H9 (cell line): Measurements from ENCODE around the gene PRRT1B. TPM values are rescaled to one million over a fixed set of nuclear protein-coding genes. Genes with fewer than 3 reads are reported as not detected.

Source experiments
- DNase-seq: peaks from one replicate; pipeline ENCODE4 v3.0.0-alpha.2; 2017
- H2AFZ ChIP-seq: one replicate; pipeline ENCODE4 v1.6.1; 2013; ENCODE audit warnings: mild to moderate bottlenecking, low read length, control low read depth, moderate library complexity
- H2AK5ac ChIP-seq: 2 replicates; pipeline ENCODE4 v1.6.1; 2013; ENCODE audit warnings: low read length, control low read depth, mixed read lengths; ENCODE audit not compliant: insufficient read length
- H2BK120ac ChIP-seq: one replicate; pipeline ENCODE4 v1.6.1; 2013; ENCODE audit warnings: low read depth, mild to moderate bottlenecking, low read length, control low read depth, inconsistent platforms; ENCODE audit not compliant: poor library complexity, severe bottlenecking
- H2BK12ac ChIP-seq: 2 replicates; pipeline ENCODE4 v1.6.1; 2013; ENCODE audit warnings: low read length, control low read depth, mixed read lengths, low read depth; ENCODE audit not compliant: insufficient read length
- H2BK15ac ChIP-seq: 2 replicates; pipeline ENCODE4 v1.6.1; 2013; ENCODE audit warnings: low read depth, low read length, control low read depth
- H2BK20ac ChIP-seq: one replicate; pipeline ENCODE4 v1.6.1; 2013; ENCODE audit warnings: low read depth, mild to moderate bottlenecking, low read length, control low read depth, inconsistent platforms; ENCODE audit not compliant: poor library complexity, severe bottlenecking
- H2BK5ac ChIP-seq: 2 replicates; pipeline ENCODE4 v1.6.1; 2013; ENCODE audit warnings: low read length, control low read depth, mixed read lengths; ENCODE audit not compliant: insufficient read length
- H3K14ac ChIP-seq: 2 replicates; pipeline ENCODE4 v1.6.1; 2013; ENCODE audit warnings: low read length, control low read depth; ENCODE audit not compliant: insufficient read depth
- H3K18ac ChIP-seq: 2 replicates; pipeline ENCODE4 v1.6.1; 2013; ENCODE audit warnings: low read depth, mild to moderate bottlenecking, mixed read lengths, low read length, control low read depth; ENCODE audit not compliant: insufficient read length
- H3K23ac ChIP-seq: 2 replicates; pipeline ENCODE4 v1.6.1; 2013; ENCODE audit warnings: low read length, control low read depth, mixed read lengths, low read depth; ENCODE audit not compliant: insufficient read length
- H3K23me2 ChIP-seq: 2 replicates; pipeline ENCODE4 v1.6.1; 2013; ENCODE audit warnings: low read depth, mild to moderate bottlenecking, mixed read lengths, low read length, control low read depth; ENCODE audit not compliant: insufficient read length, poor library complexity, severe bottlenecking
- H3K27ac ChIP-seq: 2 replicates; pipeline ENCODE4 v1.5.1; 2013; ENCODE audit warnings: low read length, control low read depth, mixed read lengths, low read depth; ENCODE audit not compliant: insufficient read length
- H3K27me3 ChIP-seq: 2 replicates; pipeline ENCODE4 v1.6.1; 2013; ENCODE audit warnings: low read length, control low read depth, inconsistent platforms; ENCODE audit not compliant: insufficient read depth
- H3K4ac ChIP-seq: 2 replicates; pipeline ENCODE4 v1.6.1; 2013; ENCODE audit warnings: low read depth, mild to moderate bottlenecking, control low read depth, inconsistent platforms, low read length, moderate library complexity
- H3K4me1 ChIP-seq: 2 replicates; pipeline ENCODE4 v1.6.1; 2013; ENCODE audit warnings: low read length, control low read depth, inconsistent platforms; ENCODE audit not compliant: insufficient read depth
- H3K4me2 ChIP-seq: 2 replicates; pipeline ENCODE4 v1.6.1; 2013; ENCODE audit warnings: low read length, control low read depth, mixed read lengths; ENCODE audit not compliant: insufficient read length, insufficient read depth
- H3K56ac ChIP-seq: 2 replicates; pipeline ENCODE4 v1.6.1; 2013; ENCODE audit warnings: low read depth, mild to moderate bottlenecking, mixed read lengths, low read length, control low read depth; ENCODE audit not compliant: insufficient read length
- H3K79me1 ChIP-seq: 2 replicates; pipeline ENCODE4 v1.6.1; 2013; ENCODE audit warnings: low read depth, mild to moderate bottlenecking, moderate library complexity, low read length, control low read depth, inconsistent platforms; ENCODE audit not compliant: insufficient read depth, poor library complexity, severe bottlenecking
- H3K79me2 ChIP-seq: 2 replicates; pipeline ENCODE4 v1.6.1; 2013; ENCODE audit warnings: low read length, control low read depth, inconsistent platforms; ENCODE audit not compliant: insufficient read depth
- H3K9ac ChIP-seq: 2 replicates; pipeline ENCODE4 v1.6.1; 2013; ENCODE audit warnings: low read length, control low read depth, mixed read lengths; ENCODE audit not compliant: insufficient read length; ENCODE audit errors: extremely low read depth
- H3K9me3 ChIP-seq: one replicate; pipeline ENCODE4 v1.6.1; 2013; ENCODE audit warnings: low read depth, low read length, inconsistent platforms; ENCODE audit not compliant: control insufficient read depth
- H3T11ph ChIP-seq: one replicate; pipeline ENCODE4 v1.6.1; 2013; ENCODE audit warnings: mild to moderate bottlenecking, low read length, control low read depth, inconsistent platforms
- H4K20me1 ChIP-seq: one replicate; pipeline ENCODE4 v1.6.1; 2013; ENCODE audit not compliant: control insufficient read depth, insufficient read length, insufficient read depth
- H4K5ac ChIP-seq: 2 replicates; pipeline ENCODE4 v1.6.1; 2013; ENCODE audit warnings: low read depth, mild to moderate bottlenecking, mixed read lengths, low read length, control low read depth; ENCODE audit not compliant: insufficient read length
- H4K8ac ChIP-seq: replicated peaks from 2 replicates; pipeline ENCODE4 v1.6.1; 2013; ENCODE audit warnings: low read length, control low read depth, mixed read lengths, low read depth; ENCODE audit not compliant: insufficient read length
- H4K91ac ChIP-seq: 2 replicates; pipeline ENCODE4 v1.6.1; 2013; ENCODE audit warnings: low read depth, mild to moderate bottlenecking, moderate library complexity, mixed read lengths, low read length, control low read depth; ENCODE audit not compliant: insufficient read length
- H3K27ac Mint-ChIP-seq, 3 experiments: 2 replicates in 2 of 3; 3 replicates in 1 of 3; pipeline ENCODE4 v1.8.0; 2020 to 2021; ENCODE audit warnings: mixed read lengths in 3 of 3, mild to moderate bottlenecking in 1 of 3, moderate library complexity in 1 of 3
- H3K27me3 Mint-ChIP-seq: 2 replicates; pipeline ENCODE4 v1.8.0; 2021; ENCODE audit warnings: low read depth, mild to moderate bottlenecking, moderate library complexity, mixed read lengths
- H3K36me3 Mint-ChIP-seq, 3 experiments: 2 replicates in 2 of 3; 3 replicates in 1 of 3; pipeline ENCODE4 v1.8.0; 2020 to 2021; ENCODE audit warnings: low read depth in 3 of 3, mixed read lengths in 3 of 3; ENCODE audit not compliant: insufficient read depth in 1 of 3
- H3K4me1 Mint-ChIP-seq, 2 experiments: 2 replicates each; pipeline ENCODE4 v1.8.0; 2020; ENCODE audit warnings: mixed read lengths in 2 of 2
- H3K4me3 Mint-ChIP-seq, 2 experiments: 2 replicates in 1 of 2; 3 replicates in 1 of 2; pipeline ENCODE4 v1.8.0; 2020 to 2021; ENCODE audit warnings: mild to moderate bottlenecking in 2 of 2, mixed read lengths in 2 of 2, moderate library complexity in 1 of 2
- H3K9me3 Mint-ChIP-seq, 2 experiments: 2 replicates in 1 of 2; 3 replicates in 1 of 2; pipeline ENCODE4 v1.8.0; 2020; ENCODE audit warnings: mild to moderate bottlenecking in 2 of 2, mixed read lengths in 2 of 2, moderate library complexity in 1 of 2
- WGBS: extraction: QIAGEN DNeasy Blood & Tissue Kit; methylation state at CpG from one replicate; pipeline ENCODE4 v1.1.7; 2013; ENCODE audit warnings: missing lambda C conversion rate, low lambda C conversion rate, mixed read lengths; ENCODE audit not compliant: insufficient read length; ENCODE audit errors: extremely low coverage; 5-methylcytosine and 5-hydroxymethylcytosine counted together
- total RNA-seq: library from RNA; stranded (reverse); gene quantifications from 2 replicates; pipeline ENCODE4 v1.2.1, GENCODE V29; 2021
- TF ChIP-seq, protein P1 (sequence below): fragments of 200-600 bp; sonication (generic); conservative IDR thresholded peaks from 3 replicates; pipeline ENCODE4 v1.8.0; 2021; ENCODE audit warnings: antibody characterized with exemption, mild to moderate bottlenecking

The PRRT1B gene
- total RNA-seq, 1 experiment from 2014 or later: 1.0 TPM

GRCh38 chr9:131574730-131575640, 29.7 kb downstream of the PRRT1B start:
- Histone ChIP-seq H2BK20ac (no peak overlapping the region), H3K4me1 (no peaks in the 10 kb centered on the region), H2BK15ac (no peak overlapping the region), H2BK120ac (no peak overlapping the region), H4K20me1 (no peaks in the 10 kb centered on the region), H3T11ph (no peak overlapping the region), H3K56ac (no peak overlapping the region), H3K23ac (no peak overlapping the region), H3K27ac (no peak overlapping the region), H2AK5ac (no peak overlapping the region), H4K91ac (no peak overlapping the region), H3K9ac (no peak overlapping the region), H3K9me3 (no peaks in the 10 kb centered on the region), H3K4ac (no peak overlapping the region), H3K14ac (no peak overlapping the region), H2AFZ (no peak overlapping the region), H4K8ac (no peak overlapping the region), H3K79me1 (no peaks in the 10 kb centered on the region), H2BK5ac (no peak overlapping the region), H2BK12ac (no peak overlapping the region), H3K18ac (no peak overlapping the region), H3K4me2 (no peak overlapping the region), H3K27me3 (no peaks in the 10 kb centered on the region), H3K79me2 (no peaks in the 10 kb centered on the region), H3K23me2 (no peaks in the 10 kb centered on the region), H4K5ac (no peak overlapping the region)
- H3K4me3 Mint-ChIP-seq: no peak overlapping the region
- H3K27ac Mint-ChIP-seq: peak overlapping the region in 1 of 3 experiments; percentile 80; a peak in 1 of 7 replicates
- H3K4me1 Mint-ChIP-seq: 0 out of 4 replicates have a peak, but pooled peaks cover 0 to 4% of the 10 kb centered on the region in 2 experiments
- H3K27me3 Mint-ChIP-seq: no peaks in the 10 kb centered on the region
- H3K36me3 Mint-ChIP-seq: peaks cover 4 to 19% (median 9%) of the 10 kb centered on the region in 3 experiments; a peak in 5 of 7 replicates
- WGBS: no CpG with 5 or more reads among the region's 17 CpGs
- DNase-seq: peak; percentile 29
- no peaks in the 10 kb centered on the region for H3K9me3 Mint-ChIP-seq
- TF ChIP-seq, protein P1, sequence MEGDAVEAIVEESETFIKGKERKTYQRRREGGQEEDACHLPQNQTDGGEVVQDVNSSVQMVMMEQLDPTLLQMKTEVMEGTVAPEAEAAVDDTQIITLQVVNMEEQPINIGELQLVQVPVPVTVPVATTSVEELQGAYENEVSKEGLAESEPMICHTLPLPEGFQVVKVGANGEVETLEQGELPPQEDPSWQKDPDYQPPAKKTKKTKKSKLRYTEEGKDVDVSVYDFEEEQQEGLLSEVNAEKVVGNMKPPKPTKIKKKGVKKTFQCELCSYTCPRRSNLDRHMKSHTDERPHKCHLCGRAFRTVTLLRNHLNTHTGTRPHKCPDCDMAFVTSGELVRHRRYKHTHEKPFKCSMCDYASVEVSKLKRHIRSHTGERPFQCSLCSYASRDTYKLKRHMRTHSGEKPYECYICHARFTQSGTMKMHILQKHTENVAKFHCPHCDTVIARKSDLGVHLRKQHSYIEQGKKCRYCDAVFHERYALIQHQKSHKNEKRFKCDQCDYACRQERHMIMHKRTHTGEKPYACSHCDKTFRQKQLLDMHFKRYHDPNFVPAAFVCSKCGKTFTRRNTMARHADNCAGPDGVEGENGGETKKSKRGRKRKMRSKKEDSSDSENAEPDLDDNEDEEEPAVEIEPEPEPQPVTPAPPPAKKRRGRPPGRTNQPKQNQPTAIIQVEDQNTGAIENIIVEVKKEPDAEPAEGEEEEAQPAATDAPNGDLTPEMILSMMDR: no peak
